OCI-LY1 (cell line): ENCODE measurements around the gene CEP112.

Source experiments
- H2AFZ ChIP-seq: fragments of 200-600 bp; sonication (generic), shearing (Covaris generic); 2 replicates; pipeline ENCODE4 v1.6.0; 2014; ENCODE audit warnings: antibody characterized with exemption, mild to moderate bottlenecking, low read length
- H3F3A ChIP-seq: fragments of 200-600 bp; sonication (generic), shearing (Covaris generic); 2 replicates; pipeline ENCODE4 v1.6.0; 2014; ENCODE audit warnings: mild to moderate bottlenecking, antibody characterized with exemption, low read length, moderate library complexity; ENCODE audit not compliant: insufficient read depth
- H3K27ac ChIP-seq: fragments of 200-600 bp; sonication (generic); 2 replicates; pipeline ENCODE4 v1.5.1; 2014; ENCODE audit warnings: low read length, mixed run types, mild to moderate bottlenecking, low read depth; ENCODE audit not compliant: poor library complexity, severe bottlenecking
- H3K27me3 ChIP-seq: fragments of 200-600 bp; sonication (generic); 2 replicates; pipeline ENCODE4 v1.6.0; 2014; ENCODE audit warnings: antibody characterized with exemption, mild to moderate bottlenecking, low read length, moderate library complexity; ENCODE audit not compliant: insufficient read depth
- H3K36me3 ChIP-seq: fragments of 200-600 bp; sonication (generic); 2 replicates; pipeline ENCODE4 v1.6.1; 2014; ENCODE audit warnings: mild to moderate bottlenecking, antibody characterized with exemption, low read length, moderate library complexity, mixed read lengths; ENCODE audit not compliant: insufficient read depth
- H3K4me1 ChIP-seq: fragments of 200-600 bp; sonication (generic); 2 replicates; pipeline ENCODE4 v1.5.1; 2014; ENCODE audit warnings: mild to moderate bottlenecking, low read length, moderate library complexity; ENCODE audit not compliant: insufficient read depth, severe bottlenecking
- H3K4me2 ChIP-seq: fragments of 200-600 bp; sonication (generic), shearing (Covaris generic); 2 replicates; pipeline ENCODE4 v1.6.1; 2014; ENCODE audit warnings: low read length
- H3K4me3 ChIP-seq: fragments of 200-600 bp; sonication (generic); 2 replicates; pipeline ENCODE4 v1.5.1; 2014; ENCODE audit warnings: low read length, low read depth, mild to moderate bottlenecking, mixed read lengths; ENCODE audit not compliant: poor library complexity, severe bottlenecking
- H3K79me2 ChIP-seq: fragments of 200-600 bp; shearing (Covaris generic); 2 replicates; pipeline ENCODE4 v1.6.1; 2016; ENCODE audit warnings: mixed run types, low read length, mixed read lengths; ENCODE audit not compliant: insufficient read depth
- H3K9ac ChIP-seq: fragments of 200-600 bp; sonication (generic), shearing (Covaris generic); 2 replicates; pipeline ENCODE4 v1.6.1; 2014; ENCODE audit warnings: mild to moderate bottlenecking, low read length, mixed read lengths
- H3K9me2 ChIP-seq: fragments of 200-600 bp; sonication (generic), shearing (Covaris generic); 2 replicates; pipeline ENCODE4 v1.6.1; 2014; ENCODE audit warnings: low read depth, mild to moderate bottlenecking, low read length, mixed read lengths
- H3K9me3 ChIP-seq: fragments of 200-600 bp; shearing (Covaris generic); 2 replicates; pipeline ENCODE4 v1.6.1; 2014; ENCODE audit warnings: low read length, mixed read lengths
- H4K20me1 ChIP-seq: fragments of 200-600 bp; sonication (generic), shearing (Covaris generic); 2 replicates; pipeline ENCODE4 v1.6.0; 2016; ENCODE audit warnings: mild to moderate bottlenecking, low read length; ENCODE audit not compliant: insufficient read depth
- CTCF ChIP-seq: fragments of 200-600 bp; sonication (generic), shearing (Covaris generic); IDR thresholded peaks from 2 replicates; pipeline ENCODE4 v1.5.1; 2017; ENCODE audit warnings: mild to moderate bottlenecking, antibody characterized with exemption, low read length, moderate library complexity, mixed read lengths
- EZH2 ChIP-seq: fragments of 200-600 bp; sonication (generic), shearing (Covaris generic); IDR thresholded peaks from 2 replicates; pipeline ENCODE4 v1.8.0; 2017; ENCODE audit warnings: borderline replicate concordance, mixed run types, mild to moderate bottlenecking, antibody characterized with exemption, low read length, moderate library complexity, mixed read lengths

The CEP112 gene

GRCh38 chr17:66227212-66228045 is 35.5 kb upstream of the CEP112 start:
- TF ChIP-seq CTCF (no peak), EZH2 (no peak)
- no peaks in the 10 kb centered on the region for H3K27me3 ChIP-seq
- H3K9ac ChIP-seq = no peak overlapping the region
- H3K27ac ChIP-seq = no peak overlapping the region
- H3K79me2 ChIP-seq = no peaks in the 10 kb centered on the region
- H3F3A ChIP-seq = no peaks in the 10 kb centered on the region
- H2AFZ ChIP-seq = no peak overlapping the region
- H3K9me3 ChIP-seq = no peaks in the 10 kb centered on the region
- H3K4me3 ChIP-seq = no peak overlapping the region
- no peak overlapping the region for H3K4me2 ChIP-seq
- no peaks in the 10 kb centered on the region for H3K36me3 ChIP-seq
- no peaks in the 10 kb centered on the region for H3K4me1 ChIP-seq
- H3K9me2 ChIP-seq = no peaks in the 10 kb centered on the region
- H4K20me1 ChIP-seq = no peaks in the 10 kb centered on the region

DNA sequence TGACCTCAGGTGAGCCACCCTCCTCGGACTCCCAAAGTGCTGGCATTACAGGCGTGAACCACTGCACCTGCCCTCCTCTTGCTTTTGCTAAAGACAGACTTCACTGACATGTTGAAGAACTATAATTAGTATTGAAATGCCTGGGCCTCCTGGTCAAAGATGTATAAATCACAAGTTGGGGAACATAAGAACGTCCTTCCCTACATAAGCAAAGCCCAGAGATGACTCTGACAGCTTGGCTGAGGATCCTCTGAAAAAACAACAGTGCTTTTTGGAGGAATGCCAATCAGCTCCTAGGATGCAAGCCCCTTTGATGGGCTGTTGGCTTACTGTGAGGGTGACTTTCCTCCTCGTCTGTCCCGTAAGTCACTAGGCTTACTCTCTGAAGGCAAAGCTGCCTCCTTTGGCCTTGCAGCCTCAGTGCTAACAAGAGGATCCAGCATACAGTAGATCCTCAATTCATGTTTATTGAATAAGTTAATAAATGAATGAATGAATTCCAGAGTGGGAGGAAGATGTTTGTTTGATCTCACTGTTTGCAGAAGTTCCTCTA is 30.9 kb upstream of the CEP112 start:
- H3K9ac ChIP-seq = no peak overlapping the region
- H3K79me2 ChIP-seq = no peaks in the 10 kb centered on the region
- H4K20me1 ChIP-seq = no peaks in the 10 kb centered on the region
- no peak overlapping the region for H3K4me3 ChIP-seq
- H3F3A ChIP-seq = no peaks in the 10 kb centered on the region
- no peaks in the 10 kb centered on the region for H3K9me2 ChIP-seq
- H3K4me2 ChIP-seq = no peak overlapping the region
- no peak for TF ChIP-seq EZH2
- no peak for TF ChIP-seq CTCF
- H2AFZ ChIP-seq = no peak overlapping the region
- no peaks in the 10 kb centered on the region for H3K36me3 ChIP-seq
- H3K27ac ChIP-seq = no peak overlapping the region
- no peaks in the 10 kb centered on the region for H3K27me3 ChIP-seq
- no peaks in the 10 kb centered on the region for H3K4me1 ChIP-seq
- no peaks in the 10 kb centered on the region for H3K9me3 ChIP-seq

DNA sequence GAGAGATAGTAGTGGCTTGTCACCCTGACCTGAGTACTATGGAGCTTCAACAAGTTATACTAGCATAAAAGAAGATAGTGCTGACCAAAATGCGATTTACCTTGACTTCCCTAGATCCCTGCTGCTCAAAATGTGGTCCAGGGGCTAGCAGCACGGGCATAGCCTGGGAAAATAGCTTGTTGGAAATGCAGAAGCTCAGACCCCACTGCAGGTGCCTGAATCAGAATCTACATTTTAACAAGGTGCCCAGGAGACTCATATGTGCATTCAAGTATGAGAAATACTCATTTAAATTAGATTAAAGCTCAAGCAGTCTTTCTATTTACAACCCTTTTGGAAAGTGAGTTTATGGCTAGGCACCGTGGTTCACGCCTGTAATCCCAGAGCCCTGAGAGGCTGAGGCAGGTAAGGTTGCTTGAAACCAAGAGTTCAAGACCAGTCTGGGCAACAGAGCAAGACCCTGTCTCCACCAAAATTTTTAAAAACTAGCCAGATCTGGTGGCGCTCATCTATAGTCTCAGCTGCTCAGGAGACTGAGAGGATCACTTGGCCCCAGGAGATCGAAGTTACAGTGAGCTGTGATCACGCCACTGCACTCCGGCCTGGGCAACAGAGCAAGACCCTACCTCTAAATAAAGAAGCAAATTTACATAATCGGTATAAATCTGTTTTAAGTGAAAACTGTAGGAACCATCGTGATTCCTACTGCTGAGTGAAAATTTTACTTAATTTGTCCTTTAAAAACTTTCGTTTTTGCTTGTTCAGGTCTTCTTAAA is 30.0 kb upstream of the CEP112 start:
- Histone ChIP-seq H3K36me3 (no peaks in the 10 kb centered on the region), H3K9ac (no peak overlapping the region), H3K27ac (no peak overlapping the region), H3F3A (no peaks in the 10 kb centered on the region), H3K4me1 (no peaks in the 10 kb centered on the region), H3K4me2 (no peak overlapping the region), H4K20me1 (no peaks in the 10 kb centered on the region), H2AFZ (no peak overlapping the region), H3K9me3 (no peaks in the 10 kb centered on the region), H3K27me3 (peaks cover 4% of the 10 kb centered on the region; the same call in 1 of the 2 replicates), H3K79me2 (no peaks in the 10 kb centered on the region), H3K9me2 (no peaks in the 10 kb centered on the region), H3K4me3 (no peak overlapping the region)
- no peak for TF ChIP-seq EZH2
- no peak for TF ChIP-seq CTCF
